Endodermal cell (in vitro differentiated cells): ENCODE measurements around the gene PPP2R2C. TPM values are rescaled to one million over a fixed set of nuclear protein-coding genes. Genes with fewer than 3 reads are reported as not detected.
A peak's percentile ranks its signal among the peaks of the same experiment; 100 is the strongest.

Experiments used
- DNase-seq: peaks from one replicate; pipeline ENCODE4 v3.0.0-alpha.2; 2017
- H3K27ac ChIP-seq: 2 replicates; pipeline ENCODE4 v1.5.1; 2013; ENCODE audit warnings: mild to moderate bottlenecking, low read depth, low read length, moderate library complexity
- H3K27me3 ChIP-seq: 2 replicates; pipeline ENCODE4 v1.6.1; 2013; ENCODE audit warnings: mild to moderate bottlenecking, low read length, moderate library complexity; ENCODE audit not compliant: insufficient read depth, control insufficient read depth, poor library complexity, severe bottlenecking
- H3K36me3 ChIP-seq: 2 replicates; pipeline ENCODE4 v1.7.0; 2013; ENCODE audit warnings: mild to moderate bottlenecking, low read length, moderate library complexity; ENCODE audit not compliant: control insufficient read depth, insufficient read depth
- H3K4me1 ChIP-seq: one replicate; pipeline ENCODE4 v1.7.0; 2013; ENCODE audit warnings: low read length; ENCODE audit not compliant: control insufficient read depth, insufficient read depth
- H3K4me3 ChIP-seq: 2 replicates; pipeline ENCODE4 v1.5.1; 2013; ENCODE audit warnings: mild to moderate bottlenecking, low read length, moderate library complexity
- H3K9ac ChIP-seq: 2 replicates; pipeline ENCODE4 v1.6.1; 2013; ENCODE audit warnings: mild to moderate bottlenecking, low read length, moderate library complexity; ENCODE audit not compliant: poor library complexity, severe bottlenecking; ENCODE audit errors: extremely low read depth
- H3K9me3 ChIP-seq: 2 replicates; pipeline ENCODE4 v1.6.1; 2013; ENCODE audit warnings: mild to moderate bottlenecking, low read length, moderate library complexity; ENCODE audit not compliant: control insufficient read depth
- H3K27ac Mint-ChIP-seq: 2 replicates; pipeline ENCODE4 v1.8.0; 2020; ENCODE audit warnings: mixed read lengths
- H3K27me3 Mint-ChIP-seq: 2 replicates; pipeline ENCODE4 v1.8.0; 2021; ENCODE audit warnings: mild to moderate bottlenecking, mixed read lengths; ENCODE audit not compliant: insufficient read depth
- H3K36me3 Mint-ChIP-seq: 2 replicates; pipeline ENCODE4 v1.8.0; 2020; ENCODE audit warnings: low read depth, mixed read lengths
- H3K4me1 Mint-ChIP-seq: 2 replicates; pipeline ENCODE4 v1.8.0; 2020; ENCODE audit warnings: mixed read lengths
- H3K4me3 Mint-ChIP-seq: 2 replicates; pipeline ENCODE4 v1.8.0; 2020; ENCODE audit warnings: mild to moderate bottlenecking, moderate library complexity, mixed read lengths
- H3K9me3 Mint-ChIP-seq: 2 replicates; pipeline ENCODE4 v1.8.0; 2020; ENCODE audit warnings: mild to moderate bottlenecking, mixed read lengths
- CTCF ChIP-seq: fragments of 200-600 bp; sonication (generic); conservative IDR thresholded peaks from 2 replicates; pipeline ENCODE4 v1.5.0; 2021; ENCODE audit warnings: antibody characterized with exemption, mild to moderate bottlenecking
- WGBS, 2 experiments: methylation state at CpG; one replicate each; pipeline versions ENCODE4 v1.1.5 to v1.1.7; 2013; ENCODE audit warnings: missing lambda C conversion rate in 2 of 2, mixed read lengths in 1 of 2; ENCODE audit not compliant: insufficient coverage in 1 of 2, insufficient read length in 1 of 2; 5-methylcytosine and 5-hydroxymethylcytosine counted together
- total RNA-seq, 2 donors: library from RNA; stranded (reverse); fragmentation: NEBNext Ultra II Directional in 1 of 2; extraction: Animal tissue kit (Norgen Biotek cat#: 25700) in 1 of 2; gene quantifications; 2 replicates in 1 of 2; 3 replicates in 1 of 2; pipeline ENCODE4 v1.2.1, GENCODE V29; 2021

Gene PPP2R2C
- total RNA-seq, 2 donors from 2014 or later, result 4.4 to 19.2 TPM

DNA sequence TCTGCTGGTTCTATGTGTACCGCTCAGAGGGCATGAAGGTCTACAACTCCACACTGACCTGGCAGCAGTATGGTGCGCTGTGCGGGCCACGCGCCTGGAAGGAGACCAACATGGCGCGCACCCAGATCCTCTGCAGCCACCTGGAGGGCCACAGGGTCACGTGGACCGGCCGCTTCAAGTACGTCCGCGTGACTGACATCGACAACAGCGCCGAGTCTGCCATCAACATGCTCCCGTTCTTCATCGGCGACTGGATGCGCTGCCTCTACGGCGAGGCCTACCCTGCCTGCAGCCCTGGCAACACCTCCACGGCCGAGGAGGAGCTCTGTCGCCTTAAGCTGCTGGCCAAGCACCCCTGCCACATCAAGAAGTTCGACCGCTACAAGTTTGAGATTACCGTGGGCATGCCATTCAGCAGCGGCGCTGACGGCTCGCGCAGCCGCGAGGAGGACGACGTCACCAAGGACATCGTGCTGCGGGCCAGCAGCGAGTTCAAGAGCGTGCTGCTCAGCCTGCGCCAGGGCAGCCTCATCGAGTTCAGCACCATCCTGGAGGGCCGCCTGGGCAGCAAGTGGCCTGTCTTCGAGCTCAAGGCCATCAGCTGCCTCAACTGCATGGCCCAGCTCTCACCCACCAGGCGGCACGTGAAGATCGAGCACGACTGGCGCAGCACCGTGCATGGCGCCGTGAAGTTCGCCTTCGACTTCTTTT is 170.5 kb downstream of the PPP2R2C start:
- no peaks in the 10 kb centered on the region for H3K4me1 Mint-ChIP-seq
- Histone ChIP-seq H3K27ac (no peak overlapping the region), H3K4me1 (no peaks in the 10 kb centered on the region), H3K4me3 (no peak overlapping the region), H3K9ac (no peak overlapping the region), H3K9me3 (no peaks in the 10 kb centered on the region), H3K27me3 (no peaks in the 10 kb centered on the region), H3K36me3 (peaks cover 8% of the 10 kb centered on the region)
- peaks cover 36% of the 10 kb centered on the region for H3K36me3 Mint-ChIP-seq
- H3K9me3 Mint-ChIP-seq, result no peaks in the 10 kb centered on the region
- no peak overlapping the region for H3K27ac Mint-ChIP-seq
- WGBS, 2 experiments, result 95 to 97% methylated on average over 41 to 55 of the region's 55 CpGs
- TF ChIP-seq CTCF, result no peak
- DNase-seq, result no peak
- H3K4me3 Mint-ChIP-seq, result no peak overlapping the region
- peaks cover 9% of the 10 kb centered on the region for H3K27me3 Mint-ChIP-seq

GRCh38 chr4:6301051-6301731 is 171.2 kb downstream of the PPP2R2C start:
- no peak overlapping the region for H3K27ac ChIP-seq
- Mint-ChIP-seq H3K4me1 (no peaks in the 10 kb centered on the region), H3K27me3 (peaks cover 3% of the 10 kb centered on the region), H3K4me3 (no peak overlapping the region), H3K27ac (no peak overlapping the region), H3K36me3 (peaks cover 41% of the 10 kb centered on the region), H3K9me3 (no peaks in the 10 kb centered on the region)
- H3K27me3 ChIP-seq, result no peaks in the 10 kb centered on the region
- peaks cover 8% of the 10 kb centered on the region for H3K36me3 ChIP-seq
- DNase-seq, result no peak
- 93% methylated on average over 22 to 35 of the region's 35 CpGs for WGBS, 2 experiments
- H3K9me3 ChIP-seq, result no peaks in the 10 kb centered on the region
- H3K9ac ChIP-seq, result no peak overlapping the region
- no peak for TF ChIP-seq CTCF
- H3K4me1 ChIP-seq, result no peaks in the 10 kb centered on the region
- H3K4me3 ChIP-seq, result no peak overlapping the region

- Mint-ChIP-seq H3K27ac (peak overlapping the region; percentile 56), H3K36me3 (peaks cover 45% of the 10 kb centered on the region), H3K27me3 (no peaks in the 10 kb centered on the region), H3K9me3 (no peaks in the 10 kb centered on the region), H3K4me3 (no peak overlapping the region), H3K4me1 (no peaks in the 10 kb centered on the region)
- Histone ChIP-seq H3K4me3 (no peak overlapping the region), H3K9me3 (no peaks in the 10 kb centered on the region), H3K4me1 (no peaks in the 10 kb centered on the region), H3K27ac (no peak overlapping the region), H3K27me3 (no peaks in the 10 kb centered on the region), H3K9ac (no peak overlapping the region), H3K36me3 (peaks cover 8% of the 10 kb centered on the region)
- 90 to 95% methylated on average over 6 to 11 of the region's 11 CpGs for WGBS, 2 experiments
- no peak for TF ChIP-seq CTCF
- no peak for DNase-seq
Observed at GRCh38 chr4:6300359-6300758, 172.1 kb downstream of the PPP2R2C start.
